GM19035 (cell line): ENCODE data around the gene VN1R2.
"Not testable (repeated sequence)": the region's sequence is repeated elsewhere in the genome, so short reads cannot be mapped to it uniquely, and the experiment has no call there.

Experiments
- ATAC-seq: cut with Tn5 transposase; IDR thresholded peaks from one replicate; pipeline ENCODE4 v1.9.1; 2021; ENCODE audit not compliant: unreplicated experiment

Gene VN1R2

DNA sequence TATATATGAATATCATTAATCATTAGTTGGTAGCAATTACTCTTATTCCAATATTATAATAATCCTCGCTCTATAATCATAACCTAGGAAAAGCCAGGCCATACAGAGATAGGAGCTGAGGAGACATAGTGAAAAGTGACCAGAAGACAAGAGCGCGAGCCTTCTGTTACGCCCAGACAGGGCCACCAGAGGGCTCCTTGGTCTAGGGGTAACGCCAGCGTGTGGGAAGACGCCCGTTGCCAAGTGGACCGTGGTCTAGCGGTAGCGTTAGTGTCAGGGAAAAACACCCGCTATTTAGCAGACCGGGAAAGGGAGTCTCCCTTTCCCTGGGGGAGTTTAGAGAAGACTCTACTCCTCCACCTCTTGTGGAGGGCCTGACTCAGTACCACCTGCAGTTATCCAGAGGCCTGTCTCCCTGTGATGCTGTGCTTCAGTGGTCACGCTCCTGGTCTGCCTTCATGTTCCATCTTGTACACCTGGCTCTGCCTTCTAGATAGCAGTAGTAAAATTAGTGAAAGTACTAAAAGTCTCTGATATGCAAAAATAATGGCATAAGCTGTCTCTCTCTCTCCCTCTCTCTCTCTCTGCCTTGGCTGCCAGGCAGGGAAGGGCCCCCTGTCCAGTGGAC is at the start of gene VN1R2:
TSS of gene VN1R2 (plus strand) at position 578 of the 628 bp plus-strand sequence. CDS start 84 bp downstream, outside the sequence.
- ATAC-seq, result not testable (repeated sequence)

DNA sequence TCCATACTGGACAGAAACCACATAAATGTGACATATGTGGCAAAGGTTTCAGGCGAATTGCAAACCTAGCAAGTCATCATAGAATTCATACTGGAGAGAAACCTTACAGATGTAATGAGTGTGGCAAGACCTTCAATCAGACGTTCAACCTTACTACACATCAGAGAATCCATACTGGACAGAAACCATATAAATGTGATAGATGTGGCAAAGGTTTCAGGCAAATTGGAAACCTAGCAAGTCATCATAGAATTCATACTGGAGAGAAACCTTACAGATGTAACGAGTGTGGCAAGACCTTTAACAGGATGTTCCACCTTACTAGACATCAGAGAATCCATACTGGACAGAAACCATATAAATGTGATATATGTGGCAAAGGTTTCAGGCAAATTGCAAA is 46.5 kb upstream of the VN1R2 start:
- ATAC-seq, result not testable (repeated sequence)

DNA sequence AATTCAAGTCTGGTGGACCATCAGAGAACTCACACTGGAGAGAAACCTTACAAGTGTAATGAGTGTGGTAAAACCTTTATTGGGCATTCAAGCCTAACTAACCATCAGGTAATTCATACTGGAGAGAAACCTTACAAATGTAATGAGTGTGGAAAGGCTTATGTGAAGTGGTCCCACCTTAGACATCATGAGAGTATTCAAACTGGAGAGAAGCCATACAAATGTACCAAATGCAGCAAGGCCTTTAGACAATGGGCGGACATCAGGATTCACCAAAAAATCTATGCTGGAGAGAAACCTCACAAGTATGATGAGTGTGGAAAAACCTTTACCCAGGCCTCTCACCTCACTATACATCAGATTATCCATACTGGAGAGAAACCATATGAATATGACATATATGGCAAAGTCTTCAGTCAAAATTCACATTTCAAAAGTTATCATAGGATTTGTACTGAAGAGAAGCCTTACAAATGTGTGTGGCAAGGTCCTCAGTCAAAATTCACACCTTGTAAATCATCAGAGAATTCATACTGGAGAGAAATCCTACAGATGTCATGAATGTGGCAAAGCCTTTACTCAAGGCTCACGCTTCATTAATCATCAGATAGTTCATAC is 45.3 kb upstream of the VN1R2 start:
- no peak for ATAC-seq

GRCh38 chr19:53222716-53223115 is 35.4 kb upstream of the VN1R2 start:
- not testable (repeated sequence) for ATAC-seq

DNA sequence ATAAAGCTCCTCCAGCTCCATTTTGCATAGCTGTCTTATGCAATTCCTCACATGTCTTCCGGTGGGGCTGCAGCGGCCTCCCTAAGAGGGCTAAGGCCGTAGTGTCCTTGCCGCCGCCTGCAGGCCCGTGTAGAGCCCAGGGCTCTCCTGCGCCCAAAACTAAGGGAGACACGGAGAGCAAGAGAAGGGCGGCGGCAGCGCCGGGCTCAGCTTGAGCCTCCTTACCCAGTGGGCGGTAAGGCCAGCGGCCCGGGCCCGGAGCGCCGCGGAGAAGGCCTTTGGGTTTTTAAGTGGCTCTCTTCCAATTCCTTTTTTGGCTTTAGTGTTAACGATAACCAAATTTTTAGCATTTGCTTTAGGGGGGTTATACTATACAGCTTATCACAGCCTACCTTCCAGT is 33.5 kb upstream of the VN1R2 start:
- ATAC-seq, result no peak

DNA sequence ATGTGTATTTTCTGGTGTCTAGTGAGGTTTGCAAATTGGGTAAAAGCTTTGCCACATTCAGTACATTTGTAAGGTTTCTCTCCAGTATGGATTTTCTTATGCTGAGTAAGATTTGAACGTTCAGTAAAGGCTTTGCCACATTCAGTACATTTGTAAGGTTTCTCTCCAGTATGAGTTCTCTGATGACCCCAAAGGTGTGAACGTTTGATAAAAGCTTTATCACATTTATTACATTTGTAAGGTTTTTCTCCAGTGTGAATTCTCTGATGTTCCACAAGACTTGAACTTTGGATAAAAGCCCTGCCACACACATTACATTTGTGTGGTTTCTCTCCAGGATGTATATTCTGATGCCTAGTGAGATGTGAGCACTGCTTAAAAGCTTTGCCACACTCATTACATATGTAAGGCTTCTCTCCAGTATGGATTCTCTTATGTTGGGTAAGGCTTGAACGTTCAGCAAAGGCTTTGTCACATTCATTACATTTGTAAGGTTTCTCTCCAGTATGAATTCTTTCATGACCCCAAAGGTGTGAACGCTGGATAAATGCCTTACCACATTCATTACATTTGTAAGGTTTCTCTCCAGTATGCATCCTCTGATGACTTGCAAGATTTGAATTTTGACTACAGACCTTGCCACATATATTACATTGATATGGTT is 20.8 kb upstream of the VN1R2 start:
- no peak for ATAC-seq

- ATAC-seq, result no peak
Measured at GRCh38 chr19:53246498-53246897, 11.6 kb upstream of the VN1R2 start.

DNA sequence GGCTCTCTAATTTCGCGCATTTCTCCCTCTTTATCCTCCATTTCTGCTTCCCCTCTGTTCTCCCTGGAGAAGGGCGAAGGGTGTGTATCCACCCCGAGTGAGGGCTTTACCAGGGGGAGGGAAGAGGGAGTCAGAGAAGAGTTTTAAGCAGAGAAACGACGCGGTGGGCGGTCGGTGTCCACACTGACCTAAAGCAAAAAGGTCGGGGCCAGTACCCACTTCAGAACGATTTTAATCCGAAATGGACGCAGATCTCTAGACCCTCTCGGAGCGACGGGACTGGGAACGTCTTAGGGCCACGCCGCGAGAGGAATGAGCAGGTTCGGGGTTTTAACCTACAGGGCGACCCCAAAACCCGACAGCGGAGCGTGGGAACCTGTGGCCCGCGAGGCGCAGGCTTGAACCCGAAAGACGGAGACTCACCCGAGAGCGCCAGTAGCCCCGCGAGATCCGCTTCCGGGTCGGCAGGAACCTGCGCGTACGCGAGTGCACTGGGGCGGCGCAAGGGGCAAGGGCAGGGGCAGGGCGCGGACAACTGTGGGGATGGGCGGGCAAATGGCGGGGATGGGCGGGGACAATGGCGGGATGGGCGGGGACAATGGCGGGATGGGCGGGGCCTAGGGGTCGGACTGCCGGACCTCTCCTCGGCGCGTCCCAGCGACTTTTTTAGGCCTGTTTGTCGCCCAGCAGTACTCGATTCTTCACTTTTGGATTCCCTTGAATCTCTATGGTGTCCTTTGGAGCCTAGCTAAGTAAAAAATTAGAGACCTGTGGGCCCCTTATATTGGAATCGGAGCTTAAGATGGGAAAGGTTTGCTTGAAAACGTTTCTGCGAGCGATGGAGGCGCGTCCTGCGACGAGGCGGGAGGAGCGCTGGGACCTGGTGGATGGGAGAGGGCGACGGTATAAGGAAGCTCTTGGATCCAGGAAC is 3.4 kb upstream of the VN1R2 start, which contains the start of gene ZNF677:
TSS of gene ZNF677 (minus strand) at position 463 of the 931 bp plus-strand sequence. CDS start 3,323 bp downstream, outside the sequence.
- ATAC-seq, result no peak

DNA sequence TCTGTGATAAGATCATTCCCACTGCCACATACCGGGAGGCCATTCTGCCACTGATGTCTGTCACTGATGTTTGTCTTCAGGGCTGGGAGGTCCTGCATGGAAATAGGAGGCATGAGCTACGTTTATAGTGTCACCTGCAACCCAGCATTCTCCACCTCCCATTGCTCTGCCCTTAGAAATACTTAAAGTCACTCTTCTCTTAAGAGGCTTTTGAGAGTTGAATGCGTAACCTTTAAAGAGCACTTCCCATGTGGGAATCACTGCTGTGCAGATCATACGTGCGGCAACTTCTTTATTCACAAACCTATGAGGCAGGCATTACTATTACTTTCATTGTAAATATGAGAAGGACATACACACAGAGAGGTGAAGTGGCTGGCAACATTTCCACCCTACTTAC is 9.5 kb downstream of the VN1R2 start, which contains the start of gene VN1R4:
TSS of gene VN1R4 (minus strand) at position 101 of the 400 bp plus-strand sequence. CDS start at position 43, 58 bp downstream.
- not testable (repeated sequence) for ATAC-seq

- ATAC-seq, result not testable (repeated sequence)
Measured at GRCh38 chr19:53269861-53270260, 11.8 kb downstream of the VN1R2 start.

DNA sequence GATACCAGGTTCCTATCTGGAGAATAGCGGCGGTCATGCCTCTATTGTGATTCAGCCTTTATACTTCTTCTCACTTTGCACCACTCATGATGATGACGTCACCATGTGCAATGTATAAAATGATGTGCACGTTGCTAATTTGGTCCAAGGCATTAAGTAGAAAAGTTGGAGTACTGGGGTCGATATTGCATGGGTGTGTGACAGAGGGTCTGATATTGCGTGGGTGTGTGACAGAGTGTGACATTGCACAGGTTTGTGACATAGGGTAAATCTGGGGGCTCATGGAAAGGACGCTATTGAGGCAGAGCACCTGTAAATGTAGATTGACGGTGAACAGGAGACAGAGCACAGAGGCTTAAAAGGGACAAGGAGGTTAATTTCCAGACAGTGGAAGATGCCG is 14.0 kb downstream of the VN1R2 start:
- no peak for ATAC-seq

DNA sequence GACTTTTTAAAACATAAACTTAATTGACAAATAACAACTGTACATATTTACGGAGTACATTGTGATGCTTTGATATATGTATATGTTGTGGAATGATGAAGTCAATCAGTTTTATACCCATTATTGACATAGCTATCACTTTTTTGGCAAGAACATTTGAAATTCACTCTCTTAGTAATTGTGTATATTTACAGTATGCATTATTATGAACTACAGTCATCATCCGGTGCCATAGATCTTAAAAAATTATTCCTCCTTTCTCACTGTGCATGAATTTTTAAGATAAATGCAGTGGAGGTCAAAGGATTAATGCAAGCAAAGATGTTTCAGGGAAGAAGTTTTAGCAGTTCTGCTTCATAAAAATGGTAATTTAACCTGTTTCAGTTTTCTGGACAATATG is 17.4 kb downstream of the VN1R2 start:
- ATAC-seq, result no peak

DNA sequence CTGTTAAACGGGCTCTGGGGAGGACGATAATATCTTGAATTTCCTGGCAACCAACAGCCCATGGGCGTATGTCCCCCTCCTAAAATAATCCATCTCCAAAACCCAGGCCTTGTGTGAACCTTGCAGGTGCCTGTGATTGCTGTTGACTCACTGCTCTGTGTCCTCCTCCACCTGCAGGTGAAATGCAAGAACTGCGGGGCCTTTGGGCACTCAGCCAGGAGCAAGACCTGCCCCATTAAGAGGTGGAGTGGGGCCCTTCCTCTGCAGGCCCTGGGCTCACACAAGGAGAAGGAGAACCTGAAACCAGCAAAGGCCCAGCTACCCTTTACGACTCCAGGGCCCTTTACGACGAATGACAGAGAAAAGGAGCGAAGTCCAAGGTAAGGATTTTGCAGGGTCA is 23.9 kb downstream of the VN1R2 start:
- not testable (repeated sequence) for ATAC-seq

GRCh38 chr19:53285087-53285486 is 27.0 kb downstream of the VN1R2 start:
- no peak for ATAC-seq

DNA sequence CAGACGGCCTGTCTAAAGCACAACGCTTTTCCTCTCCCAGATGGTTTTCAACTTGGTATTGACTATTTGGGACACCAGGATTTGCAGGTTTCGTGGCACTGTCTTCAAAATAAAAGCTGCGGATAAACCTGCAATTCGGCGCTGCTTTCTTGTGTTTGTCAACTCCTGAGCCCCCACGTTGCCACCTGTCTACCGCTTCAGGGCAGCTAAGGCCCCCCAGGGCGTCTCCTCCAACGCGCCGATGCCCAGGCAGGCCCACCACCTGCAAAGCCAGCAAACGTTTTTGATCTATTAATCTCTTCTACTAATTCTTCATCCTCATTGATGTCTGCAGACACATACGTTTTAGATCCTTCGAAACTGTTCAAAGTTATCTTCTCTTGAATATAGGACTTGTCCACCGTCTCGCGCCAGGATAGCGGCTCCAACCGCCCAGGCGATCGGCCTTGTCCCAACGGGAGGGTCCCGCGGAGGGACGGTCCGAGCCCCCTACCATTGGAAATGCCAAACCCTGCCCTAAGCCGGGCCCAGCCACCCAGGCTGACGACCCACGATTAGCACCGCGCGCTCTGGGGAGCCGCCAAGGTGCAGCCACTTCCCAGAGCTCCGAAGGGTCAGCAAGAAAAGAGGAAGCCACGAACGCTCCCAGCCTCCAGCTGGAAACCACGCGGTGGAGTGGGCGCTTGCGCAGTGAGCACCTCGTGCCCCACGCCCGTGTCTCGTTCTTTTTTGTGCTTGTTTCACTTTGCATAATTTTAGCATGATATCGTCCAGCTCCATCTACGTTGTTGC is 32.9 kb downstream of the VN1R2 start:
- no peak for ATAC-seq

GRCh38 chr19:53294786-53295441 is 36.8 kb downstream of the VN1R2 start:
- no peak for ATAC-seq

DNA sequence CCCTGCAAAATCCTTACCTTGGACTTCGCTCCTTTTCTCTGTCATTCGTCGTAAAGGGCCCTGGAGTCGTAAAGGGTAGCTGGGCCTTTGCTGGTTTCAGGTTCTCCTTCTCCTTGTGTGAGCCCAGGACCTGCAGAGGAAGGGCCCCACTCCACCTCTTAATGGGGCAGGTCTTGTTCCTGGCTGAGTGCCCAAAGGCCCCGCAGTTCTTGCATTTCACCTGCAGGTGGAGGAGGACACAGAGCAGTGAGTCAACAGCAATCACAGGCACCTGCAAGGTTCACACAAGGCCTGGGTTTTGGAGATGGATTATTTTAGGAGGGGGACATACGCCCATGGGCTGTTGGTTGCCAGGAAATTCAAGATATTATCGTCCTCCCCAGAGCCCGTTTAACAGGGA is 43.2 kb downstream of the VN1R2 start:
- not testable (repeated sequence) for ATAC-seq

GRCh38 chr19:53308339-53308811 is 50.3 kb downstream of the VN1R2 start:
- no peak for ATAC-seq
